ENCODE results near the gene SORT1. TPM values are rescaled to one million over a fixed set of nuclear protein-coding genes. Genes with fewer than 3 reads are reported as not detected.

The SORT1 gene
- total and polyA plus RNA-seq, 2 of the 13 experiments (the other 11 are each of a cell fraction or from before 2014, with no cell fraction given): 32.4 to 93.0 TPM

DNA sequence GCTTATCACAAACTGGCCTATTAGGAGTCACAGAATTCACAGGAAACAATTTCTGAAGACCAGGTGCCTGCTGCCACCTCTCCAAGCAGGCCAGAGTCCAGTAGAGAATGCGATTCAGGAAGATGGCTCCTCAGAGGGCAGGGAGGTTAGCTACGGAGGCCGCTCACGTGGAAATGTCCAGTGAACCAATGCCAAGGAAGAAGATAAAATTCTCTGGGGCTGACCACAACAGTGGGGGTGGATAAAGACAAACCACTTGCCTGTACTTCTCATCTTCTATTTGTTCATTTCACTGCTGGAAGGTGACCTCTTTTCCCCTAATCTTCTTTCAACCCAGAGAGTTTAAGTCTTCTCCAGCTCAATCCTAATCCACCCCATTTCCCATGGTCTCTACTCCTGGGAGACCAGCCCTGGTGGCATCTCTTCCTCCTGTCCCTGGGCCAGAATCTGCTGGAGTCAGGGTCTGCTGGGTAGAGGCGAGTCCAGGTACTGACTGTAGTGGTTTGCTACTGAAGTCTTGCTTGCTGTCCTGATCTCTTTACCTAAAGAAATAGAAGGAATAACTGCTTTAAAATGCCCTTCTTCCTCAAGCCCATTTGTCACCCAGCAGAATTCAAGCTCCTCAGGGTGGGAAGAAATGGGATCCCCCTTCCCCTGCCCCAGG lies 118.0 kb downstream of the SORT1 start (continued):
- TF ChIP-seq ZNF230 (CRISPR knock-in tag; IDR thresholded peaks at IDR 0.05): no peak
- TF ChIP-seq ZC3H13 (CRISPR knock-in tag; IDR thresholded peaks at IDR 0.05): no peak
- TF ChIP-seq HDAC6 (IDR thresholded peaks at IDR 0.05; ENCODE audit: low read depth, low read length): no peak
- TF ChIP-seq NFE2L1 (CRISPR knock-in tag; IDR thresholded peaks at IDR 0.05; ENCODE audit: borderline replicate concordance): no peak

DNA sequence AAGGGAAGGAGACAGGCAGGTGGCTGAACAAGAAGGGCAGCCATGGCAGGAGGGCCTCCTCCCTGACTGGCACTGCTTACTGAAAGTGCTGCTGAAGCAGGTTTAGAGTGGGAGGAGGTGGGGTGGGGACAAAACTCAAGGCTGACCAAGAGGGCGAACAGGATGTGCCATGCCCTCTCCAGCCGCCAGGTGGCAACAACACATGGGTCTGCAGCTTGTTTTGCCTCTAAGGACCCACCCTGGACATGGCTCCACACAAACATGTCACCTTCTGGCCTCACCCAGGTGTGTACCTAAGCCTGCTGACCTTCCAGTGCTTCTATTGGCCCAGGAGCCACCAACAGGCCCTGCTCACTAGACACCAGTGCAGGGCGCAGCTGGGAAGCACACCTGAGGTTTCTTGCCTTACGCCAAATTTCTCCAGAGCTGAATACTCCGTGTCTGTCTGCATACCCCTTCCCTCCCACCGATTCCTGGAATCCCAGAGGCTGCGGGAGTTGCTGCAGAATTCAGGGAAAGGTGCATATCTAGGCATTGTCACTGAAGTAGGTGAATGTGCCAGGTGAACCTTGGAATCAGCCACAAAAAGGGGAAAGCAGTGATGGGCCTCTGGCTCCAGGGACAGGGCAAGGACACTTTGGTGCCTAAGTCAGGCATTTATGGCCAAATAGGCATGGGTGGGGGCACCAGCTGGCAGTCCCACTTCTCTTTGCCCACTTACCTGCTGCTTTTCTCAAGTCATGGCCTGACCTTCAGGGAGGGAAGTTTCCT lies 120.1 kb downstream of the SORT1 start:
- Histone ChIP-seq H3K4me2 (ENCODE audit: low read depth, low read length) (peak overlapping the region; percentile 67), H2AFZ (ENCODE audit: low read length) (no peak overlapping the region), H3K4me1 (ENCODE audit: insufficient read depth, low read length) (peaks cover 88% of the 10 kb centered on the region), H3K9me3 (ENCODE audit: low read length) (no peaks in the 10 kb centered on the region), H3K27me3 (ENCODE audit: control insufficient read depth in 1 of 2, insufficient read depth in 2 of 2, low read length in 2 of 2) (no peaks in the 10 kb centered on the region; a peak in 1 of 5 replicates), H3K79me2 (ENCODE audit: insufficient read depth, low read length) (peaks cover 17% of the 10 kb centered on the region), H3K27ac (ENCODE audit: extremely low read length, insufficient read depth, low read length) (peak overlapping the region; percentile 66), H4K20me1 (ENCODE audit: insufficient read depth, low read length) (no peaks in the 10 kb centered on the region), H3K4me3 (replicated peaks in 1 of 3; ENCODE audit: insufficient read depth in 1 of 3, low read depth in 2 of 3, low read length in 3 of 3) (peak overlapping the region in 1 of 3 experiments; percentile 19; a peak in 1 of 6 replicates), H3K36me3 (replicated peaks in 1 of 2; ENCODE audit: control insufficient read depth in 1 of 2, insufficient read depth in 2 of 2, low read length in 2 of 2) (peaks cover 4 to 12% of the 10 kb centered on the region in 2 experiments; a peak in 2 of 5 replicates), H3K9ac (ENCODE audit: insufficient read depth, low read depth, low read length) (peak overlapping the region; percentile 46)
- intact Hi-C loops (cut with micrococcal nuclease; ENCODE audit: unreplicated experiment): loop anchor here (1.0 to 10.0 kb wide), 2 partner anchors 67 to 121 kb away; no protein-coding TSS in a partner anchor
- POLR2A ChIA-PET: interaction anchor here (0.6 to 4.4 kb wide), 8 partner anchors 18 to 177 kb away, joined by 3 to 28 read pairs (median 6); partner anchors contain the start of genes MYBPHL and SORT1
- FAIRE-seq: peak; percentile 99
- CTCF ChIA-PET (ENCODE audit: low intra/inter-chr PET ratio, low total read pairs): interaction anchor here (1.4 to 1.5 kb wide), 2 partner anchors 14 to 122 kb away, joined by 8 to 18 read pairs; partner anchors contain the start of gene SORT1
- DNase-seq (ENCODE audit: low spot score): peak; percentile 86
- in situ Hi-C loops (cut with HindIII; ENCODE audit: extremely low pct_ligation_motif_present, low pct_unique_long_range_greater_than_20kb): no loop called here
- BruUV-seq (replicated peaks): no TSS peak
- peak; percentile 70 for ATAC-seq
- 83% methylated on average over 4 of the region's 7 CpGs for WGBS (ENCODE audit: low lambda C conversion rate)
- TF ChIP-seq PTBP1 (IDR thresholded peaks at IDR 0.05; ENCODE audit: low read depth, low read length, poor library complexity, severe bottlenecking): no peak
- no peak for TF ChIP-seq SMARCE1 (IDR thresholded peaks at IDR 0.05; ENCODE audit: borderline replicate concordance)
- peak; percentile 91; the same call in 1 of the 2 replicates for TF ChIP-seq TSC22D2 (CRISPR knock-in tag; IDR thresholded peaks at IDR 0.05; ENCODE audit: borderline replicate concordance)
- TF ChIP-seq MEF2D (CRISPR knock-in tag; IDR thresholded peaks at IDR 0.05): no peak
- TF ChIP-seq, protein P1, sequence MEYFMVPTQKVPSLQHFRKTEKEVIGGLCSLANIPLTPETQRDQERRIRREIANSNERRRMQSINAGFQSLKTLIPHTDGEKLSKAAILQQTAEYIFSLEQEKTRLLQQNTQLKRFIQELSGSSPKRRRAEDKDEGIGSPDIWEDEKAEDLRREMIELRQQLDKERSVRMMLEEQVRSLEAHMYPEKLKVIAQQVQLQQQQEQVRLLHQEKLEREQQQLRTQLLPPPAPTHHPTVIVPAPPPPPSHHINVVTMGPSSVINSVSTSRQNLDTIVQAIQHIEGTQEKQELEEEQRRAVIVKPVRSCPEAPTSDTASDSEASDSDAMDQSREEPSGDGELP (IDR thresholded peaks at IDR 0.05; ENCODE audit: borderline replicate concordance, low read depth): peak; percentile 31; the same call in 1 of the 2 replicates
- TF ChIP-seq, protein P2, sequence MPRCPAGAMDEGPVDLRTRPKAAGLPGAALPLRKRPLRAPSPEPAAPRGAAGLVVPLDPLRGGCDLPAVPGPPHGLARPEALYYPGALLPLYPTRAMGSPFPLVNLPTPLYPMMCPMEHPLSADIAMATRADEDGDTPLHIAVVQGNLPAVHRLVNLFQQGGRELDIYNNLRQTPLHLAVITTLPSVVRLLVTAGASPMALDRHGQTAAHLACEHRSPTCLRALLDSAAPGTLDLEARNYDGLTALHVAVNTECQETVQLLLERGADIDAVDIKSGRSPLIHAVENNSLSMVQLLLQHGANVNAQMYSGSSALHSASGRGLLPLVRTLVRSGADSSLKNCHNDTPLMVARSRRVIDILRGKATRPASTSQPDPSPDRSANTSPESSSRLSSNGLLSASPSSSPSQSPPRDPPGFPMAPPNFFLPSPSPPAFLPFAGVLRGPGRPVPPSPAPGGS (CRISPR knock-in tag; IDR thresholded peaks at IDR 0.05): 0 out of 2 replicates have a peak, but pooled peaks have one; percentile 49
- no peak for TF ChIP-seq SNRNP70 (IDR thresholded peaks at IDR 0.05; ENCODE audit: low read depth, low read length)
- TF ChIP-seq, protein P3, sequence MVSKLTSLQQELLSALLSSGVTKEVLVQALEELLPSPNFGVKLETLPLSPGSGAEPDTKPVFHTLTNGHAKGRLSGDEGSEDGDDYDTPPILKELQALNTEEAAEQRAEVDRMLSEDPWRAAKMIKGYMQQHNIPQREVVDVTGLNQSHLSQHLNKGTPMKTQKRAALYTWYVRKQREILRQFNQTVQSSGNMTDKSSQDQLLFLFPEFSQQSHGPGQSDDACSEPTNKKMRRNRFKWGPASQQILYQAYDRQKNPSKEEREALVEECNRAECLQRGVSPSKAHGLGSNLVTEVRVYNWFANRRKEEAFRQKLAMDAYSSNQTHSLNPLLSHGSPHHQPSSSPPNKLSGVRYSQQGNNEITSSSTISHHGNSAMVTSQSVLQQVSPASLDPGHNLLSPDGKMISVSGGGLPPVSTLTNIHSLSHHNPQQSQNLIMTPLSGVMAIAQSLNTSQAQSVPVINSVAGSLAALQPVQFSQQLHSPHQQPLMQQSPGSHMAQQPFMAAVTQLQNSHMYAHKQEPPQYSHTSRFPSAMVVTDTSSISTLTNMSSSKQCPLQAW (CRISPR knock-in tag; IDR thresholded peaks at IDR 0.05): peak; percentile 54; the same call in 1 of the 2 replicates
